SK-N-SH treated with all-trans-retinoic acid at 6 μM for 48 hours (cell line): ENCODE measurements around the gene EIF2S3B.
"Not testable (repeated sequence)": the region's sequence is repeated elsewhere in the genome, so short reads cannot be mapped to it uniquely, and the experiment has no call there.

Experiments
- BACH2 ChIP-seq: fragments of 250-450 bp; sonication (Bioruptor Pico); IDR thresholded peaks from 2 replicates; pipeline ENCODE4 v1.9.0; 2021; ENCODE audit warnings: mild to moderate bottlenecking, borderline replicate concordance
- CSDC2 ChIP-seq: fragments of 250-450 bp; sonication (Bioruptor Pico); IDR thresholded peaks from 2 replicates; pipeline ENCODE4 v1.5.0; 2020; ENCODE audit warnings: mild to moderate bottlenecking, moderate library complexity
- ESRRG ChIP-seq: fragments of 250-450 bp; sonication (Bioruptor Pico); IDR thresholded peaks from 2 replicates; pipeline ENCODE4 v1.6.1; 2021; ENCODE audit warnings: mild to moderate bottlenecking
- GLIS3 ChIP-seq: fragments of 250-450 bp; sonication (Bioruptor Pico); IDR thresholded peaks from 2 replicates; pipeline ENCODE4 v1.5.0; 2020; ENCODE audit warnings: mild to moderate bottlenecking, moderate library complexity
- ISL1 ChIP-seq: fragments of 250-450 bp; sonication (Bioruptor Pico); IDR thresholded peaks from 2 replicates; pipeline ENCODE4 v2.1.2; 2022; ENCODE audit warnings: mild to moderate bottlenecking, moderate library complexity
- ZC3H10 ChIP-seq: fragments of 250-450 bp; sonication (Bioruptor Pico); IDR thresholded peaks from 2 replicates; pipeline ENCODE4 v1.5.1; 2021; ENCODE audit warnings: mild to moderate bottlenecking, moderate library complexity
- ZFP30 ChIP-seq: fragments of 450-650 bp; formaldehyde crosslinking; IDR thresholded peaks from 2 replicates; pipeline ENCODE4 v1.5.0; 2022; ENCODE audit warnings: mild to moderate bottlenecking, moderate library complexity
- TF ChIP-seq, protein P1 (sequence below): fragments of 250-450 bp; sonication (Bioruptor Pico); IDR thresholded peaks from 2 replicates; pipeline ENCODE4 v1.5.0; 2020; ENCODE audit warnings: mild to moderate bottlenecking, moderate library complexity
- TF ChIP-seq, protein P2 (sequence below): fragments of 250-450 bp; sonication (Bioruptor Pico); IDR thresholded peaks from 2 replicates; pipeline ENCODE4 v1.5.1; 2020; ENCODE audit warnings: low read depth, mild to moderate bottlenecking, moderate library complexity
- TF ChIP-seq, protein P3 (sequence below): fragments of 250-450 bp; sonication (Bioruptor Pico); IDR thresholded peaks from 2 replicates; pipeline ENCODE4 v1.8.0; 2020; ENCODE audit warnings: mild to moderate bottlenecking, moderate library complexity, borderline replicate concordance

DNA sequence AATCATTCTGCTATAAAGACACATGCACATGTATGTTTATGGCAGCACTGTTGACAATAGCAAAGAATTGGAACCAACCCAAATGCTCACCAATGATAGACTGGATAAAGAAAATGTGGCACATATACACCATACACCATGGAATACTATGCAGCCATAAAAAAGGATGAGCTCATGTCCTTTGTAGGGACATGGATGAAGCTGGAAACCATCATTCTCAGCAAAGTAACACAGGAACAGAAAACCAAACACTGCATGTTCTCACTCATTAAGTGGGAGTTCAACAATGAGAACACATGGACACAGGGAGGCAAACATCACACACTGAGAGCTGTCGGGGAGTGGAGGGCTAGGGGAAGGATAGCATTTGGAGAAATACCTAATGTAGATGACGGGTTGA, 18.4 kb upstream of the EIF2S3B start:
- TF ChIP-seq ISL1 (CRISPR knock-in tag); ZC3H10; CSDC2; ZFP30; BACH2; GLIS3 (CRISPR knock-in tag); ESRRG (CRISPR knock-in tag): not testable (repeated sequence)
- TF ChIP-seq, protein P1, sequence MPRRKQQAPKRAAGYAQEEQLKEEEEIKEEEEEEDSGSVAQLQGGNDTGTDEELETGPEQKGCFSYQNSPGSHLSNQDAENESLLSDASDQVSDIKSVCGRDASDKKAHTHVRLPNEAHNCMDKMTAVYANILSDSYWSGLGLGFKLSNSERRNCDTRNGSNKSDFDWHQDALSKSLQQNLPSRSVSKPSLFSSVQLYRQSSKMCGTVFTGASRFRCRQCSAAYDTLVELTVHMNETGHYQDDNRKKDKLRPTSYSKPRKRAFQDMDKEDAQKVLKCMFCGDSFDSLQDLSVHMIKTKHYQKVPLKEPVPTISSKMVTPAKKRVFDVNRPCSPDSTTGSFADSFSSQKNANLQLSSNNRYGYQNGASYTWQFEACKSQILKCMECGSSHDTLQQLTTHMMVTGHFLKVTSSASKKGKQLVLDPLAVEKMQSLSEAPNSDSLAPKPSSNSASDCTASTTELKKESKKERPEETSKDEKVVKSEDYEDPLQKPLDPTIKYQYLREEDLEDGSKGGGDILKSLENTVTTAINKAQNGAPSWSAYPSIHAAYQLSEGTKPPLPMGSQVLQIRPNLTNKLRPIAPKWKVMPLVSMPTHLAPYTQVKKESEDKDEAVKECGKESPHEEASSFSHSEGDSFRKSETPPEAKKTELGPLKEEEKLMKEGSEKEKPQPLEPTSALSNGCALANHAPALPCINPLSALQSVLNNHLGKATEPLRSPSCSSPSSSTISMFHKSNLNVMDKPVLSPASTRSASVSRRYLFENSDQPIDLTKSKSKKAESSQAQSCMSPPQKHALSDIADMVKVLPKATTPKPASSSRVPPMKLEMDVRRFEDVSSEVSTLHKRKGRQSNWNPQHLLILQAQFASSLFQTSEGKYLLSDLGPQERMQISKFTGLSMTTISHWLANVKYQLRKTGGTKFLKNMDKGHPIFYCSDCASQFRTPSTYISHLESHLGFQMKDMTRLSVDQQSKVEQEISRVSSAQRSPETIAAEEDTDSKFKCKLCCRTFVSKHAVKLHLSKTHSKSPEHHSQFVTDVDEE (CRISPR knock-in tag) = not testable (repeated sequence)
- TF ChIP-seq, protein P2, sequence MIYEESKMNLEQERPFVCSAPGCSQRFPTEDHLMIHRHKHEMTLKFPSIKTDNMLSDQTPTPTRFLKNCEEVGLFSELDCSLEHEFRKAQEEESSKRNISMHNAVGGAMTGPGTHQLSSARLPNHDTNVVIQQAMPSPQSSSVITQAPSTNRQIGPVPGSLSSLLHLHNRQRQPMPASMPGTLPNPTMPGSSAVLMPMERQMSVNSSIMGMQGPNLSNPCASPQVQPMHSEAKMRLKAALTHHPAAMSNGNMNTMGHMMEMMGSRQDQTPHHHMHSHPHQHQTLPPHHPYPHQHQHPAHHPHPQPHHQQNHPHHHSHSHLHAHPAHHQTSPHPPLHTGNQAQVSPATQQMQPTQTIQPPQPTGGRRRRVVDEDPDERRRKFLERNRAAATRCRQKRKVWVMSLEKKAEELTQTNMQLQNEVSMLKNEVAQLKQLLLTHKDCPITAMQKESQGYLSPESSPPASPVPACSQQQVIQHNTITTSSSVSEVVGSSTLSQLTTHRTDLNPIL = not testable (repeated sequence)
- TF ChIP-seq, protein P3, sequence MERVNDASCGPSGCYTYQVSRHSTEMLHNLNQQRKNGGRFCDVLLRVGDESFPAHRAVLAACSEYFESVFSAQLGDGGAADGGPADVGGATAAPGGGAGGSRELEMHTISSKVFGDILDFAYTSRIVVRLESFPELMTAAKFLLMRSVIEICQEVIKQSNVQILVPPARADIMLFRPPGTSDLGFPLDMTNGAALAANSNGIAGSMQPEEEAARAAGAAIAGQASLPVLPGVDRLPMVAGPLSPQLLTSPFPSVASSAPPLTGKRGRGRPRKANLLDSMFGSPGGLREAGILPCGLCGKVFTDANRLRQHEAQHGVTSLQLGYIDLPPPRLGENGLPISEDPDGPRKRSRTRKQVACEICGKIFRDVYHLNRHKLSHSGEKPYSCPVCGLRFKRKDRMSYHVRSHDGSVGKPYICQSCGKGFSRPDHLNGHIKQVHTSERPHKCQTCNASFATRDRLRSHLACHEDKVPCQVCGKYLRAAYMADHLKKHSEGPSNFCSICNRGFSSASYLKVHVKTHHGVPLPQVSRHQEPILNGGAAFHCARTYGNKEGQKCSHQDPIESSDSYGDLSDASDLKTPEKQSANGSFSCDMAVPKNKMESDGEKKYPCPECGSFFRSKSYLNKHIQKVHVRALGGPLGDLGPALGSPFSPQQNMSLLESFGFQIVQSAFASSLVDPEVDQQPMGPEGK (CRISPR knock-in tag) = not testable (repeated sequence)
